NK-92 (cell line): ENCODE measurements around the gene MALAT1.
"Not testable (repeated sequence)": the region's sequence is repeated elsewhere in the genome, so short reads cannot be mapped to it uniquely, and the experiment has no call there.

ENCODE experiments used
- DNase-seq: peaks from one replicate; lab custom pipeline; 2025; ENCODE audit not compliant: unreplicated experiment; lab: John Stamatoyannopoulos, UW

The MALAT1 gene

DNA sequence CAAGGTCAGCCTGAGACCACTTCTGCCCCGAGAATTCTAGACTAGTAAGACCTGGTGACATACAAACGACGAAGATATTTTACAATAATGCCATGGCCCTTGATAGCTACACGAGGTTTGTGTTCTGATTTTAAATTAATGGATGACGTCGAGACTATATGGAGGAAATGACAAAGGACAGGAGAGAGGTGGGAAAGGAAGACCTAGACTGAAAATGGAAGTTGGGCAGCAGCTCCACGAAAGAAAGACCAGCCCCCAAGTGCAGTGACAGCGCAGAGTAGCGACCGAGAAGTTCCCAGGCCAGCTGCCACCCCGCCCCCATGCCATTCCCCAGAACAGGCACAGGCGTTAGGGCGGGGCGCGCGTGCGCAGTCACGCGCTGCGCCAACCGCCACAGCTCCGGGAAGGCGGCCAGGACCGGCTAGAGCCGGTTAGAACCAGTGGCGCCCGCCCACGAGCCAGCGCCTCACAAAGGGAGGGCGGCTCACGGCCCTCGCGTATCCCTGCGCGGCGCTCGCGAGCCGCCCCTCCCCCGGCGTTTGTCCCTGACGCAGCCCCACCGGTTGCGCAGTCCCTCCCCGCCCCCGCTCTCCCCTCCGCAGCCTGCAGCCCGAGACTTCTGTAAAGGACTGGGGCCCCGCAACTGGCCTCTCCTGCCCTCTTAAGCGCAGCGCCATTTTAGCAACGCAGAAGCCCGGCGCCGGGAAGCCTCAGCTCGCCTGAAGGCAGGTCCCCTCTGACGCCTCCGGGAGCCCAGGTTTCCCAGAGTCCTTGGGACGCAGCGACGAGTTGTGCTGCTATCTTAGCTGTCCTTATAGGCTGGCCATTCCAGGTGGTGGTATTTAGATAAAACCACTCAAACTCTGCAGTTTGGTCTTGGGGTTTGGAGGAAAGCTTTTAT lies 1.5 kb upstream of the MALAT1 start:
- peak; percentile 80 for DNase-seq

DNA sequence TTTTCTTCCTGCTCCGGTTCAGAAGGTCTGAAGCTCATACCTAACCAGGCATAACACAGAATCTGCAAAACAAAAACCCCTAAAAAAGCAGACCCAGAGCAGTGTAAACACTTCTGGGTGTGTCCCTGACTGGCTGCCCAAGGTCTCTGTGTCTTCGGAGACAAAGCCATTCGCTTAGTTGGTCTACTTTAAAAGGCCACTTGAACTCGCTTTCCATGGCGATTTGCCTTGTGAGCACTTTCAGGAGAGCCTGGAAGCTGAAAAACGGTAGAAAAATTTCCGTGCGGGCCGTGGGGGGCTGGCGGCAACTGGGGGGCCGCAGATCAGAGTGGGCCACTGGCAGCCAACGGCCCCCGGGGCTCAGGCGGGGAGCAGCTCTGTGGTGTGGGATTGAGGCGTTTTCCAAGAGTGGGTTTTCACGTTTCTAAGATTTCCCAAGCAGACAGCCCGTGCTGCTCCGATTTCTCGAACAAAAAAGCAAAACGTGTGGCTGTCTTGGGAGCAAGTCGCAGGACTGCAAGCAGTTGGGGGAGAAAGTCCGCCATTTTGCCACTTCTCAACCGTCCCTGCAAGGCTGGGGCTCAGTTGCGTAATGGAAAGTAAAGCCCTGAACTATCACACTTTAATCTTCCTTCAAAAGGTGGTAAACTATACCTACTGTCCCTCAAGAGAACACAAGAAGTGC lies 661 bp upstream of the MALAT1 start:
- no peak for DNase-seq

DNA sequence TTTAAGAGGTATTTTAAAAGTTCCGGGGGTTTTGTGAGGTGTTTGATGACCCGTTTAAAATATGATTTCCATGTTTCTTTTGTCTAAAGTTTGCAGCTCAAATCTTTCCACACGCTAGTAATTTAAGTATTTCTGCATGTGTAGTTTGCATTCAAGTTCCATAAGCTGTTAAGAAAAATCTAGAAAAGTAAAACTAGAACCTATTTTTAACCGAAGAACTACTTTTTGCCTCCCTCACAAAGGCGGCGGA lies 193 bp upstream of the MALAT1 start:
- DNase-seq, result no peak

DNA sequence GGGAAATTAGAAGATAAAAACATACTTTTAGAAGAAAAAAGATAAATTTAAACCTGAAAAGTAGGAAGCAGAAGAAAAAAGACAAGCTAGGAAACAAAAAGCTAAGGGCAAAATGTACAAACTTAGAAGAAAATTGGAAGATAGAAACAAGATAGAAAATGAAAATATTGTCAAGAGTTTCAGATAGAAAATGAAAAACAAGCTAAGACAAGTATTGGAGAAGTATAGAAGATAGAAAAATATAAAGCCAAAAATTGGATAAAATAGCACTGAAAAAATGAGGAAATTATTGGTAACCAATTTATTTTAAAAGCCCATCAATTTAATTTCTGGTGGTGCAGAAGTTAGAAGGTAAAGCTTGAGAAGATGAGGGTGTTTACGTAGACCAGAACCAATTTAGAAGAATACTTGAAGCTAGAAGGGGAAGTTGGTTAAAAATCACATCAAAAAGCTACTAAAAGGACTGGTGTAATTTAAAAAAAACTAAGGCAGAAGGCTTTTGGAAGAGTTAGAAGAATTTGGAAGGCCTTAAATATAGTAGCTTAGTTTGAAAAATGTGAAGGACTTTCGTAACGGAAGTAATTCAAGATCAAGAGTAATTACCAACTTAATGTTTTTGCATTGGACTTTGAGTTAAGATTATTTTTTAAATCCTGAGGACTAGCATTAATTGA lies 1.0 kb downstream of the MALAT1 start:
- no peak for DNase-seq

DNA sequence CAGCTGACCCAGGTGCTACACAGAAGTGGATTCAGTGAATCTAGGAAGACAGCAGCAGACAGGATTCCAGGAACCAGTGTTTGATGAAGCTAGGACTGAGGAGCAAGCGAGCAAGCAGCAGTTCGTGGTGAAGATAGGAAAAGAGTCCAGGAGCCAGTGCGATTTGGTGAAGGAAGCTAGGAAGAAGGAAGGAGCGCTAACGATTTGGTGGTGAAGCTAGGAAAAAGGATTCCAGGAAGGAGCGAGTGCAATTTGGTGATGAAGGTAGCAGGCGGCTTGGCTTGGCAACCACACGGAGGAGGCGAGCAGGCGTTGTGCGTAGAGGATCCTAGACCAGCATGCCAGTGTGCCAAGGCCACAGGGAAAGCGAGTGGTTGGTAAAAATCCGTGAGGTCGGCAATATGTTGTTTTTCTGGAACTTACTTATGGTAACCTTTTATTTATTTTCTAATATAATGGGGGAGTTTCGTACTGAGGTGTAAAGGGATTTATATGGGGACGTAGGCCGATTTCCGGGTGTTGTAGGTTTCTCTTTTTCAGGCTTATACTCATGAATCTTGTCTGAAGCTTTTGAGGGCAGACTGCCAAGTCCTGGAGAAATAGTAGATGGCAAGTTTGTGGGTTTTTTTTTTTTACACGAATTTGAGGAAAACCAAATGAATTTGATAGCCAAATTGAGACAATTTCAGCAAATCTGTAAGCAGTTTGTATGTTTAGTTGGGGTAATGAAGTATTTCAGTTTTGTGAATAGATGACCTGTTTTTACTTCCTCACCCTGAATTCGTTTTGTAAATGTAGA lies 1.7 kb downstream of the MALAT1 start:
- DNase-seq, result no peak

DNA sequence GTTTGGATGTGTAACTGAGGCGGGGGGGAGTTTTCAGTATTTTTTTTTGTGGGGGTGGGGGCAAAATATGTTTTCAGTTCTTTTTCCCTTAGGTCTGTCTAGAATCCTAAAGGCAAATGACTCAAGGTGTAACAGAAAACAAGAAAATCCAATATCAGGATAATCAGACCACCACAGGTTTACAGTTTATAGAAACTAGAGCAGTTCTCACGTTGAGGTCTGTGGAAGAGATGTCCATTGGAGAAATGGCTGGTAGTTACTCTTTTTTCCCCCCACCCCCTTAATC lies 2.3 kb downstream of the MALAT1 start:
- no peak for DNase-seq

DNA sequence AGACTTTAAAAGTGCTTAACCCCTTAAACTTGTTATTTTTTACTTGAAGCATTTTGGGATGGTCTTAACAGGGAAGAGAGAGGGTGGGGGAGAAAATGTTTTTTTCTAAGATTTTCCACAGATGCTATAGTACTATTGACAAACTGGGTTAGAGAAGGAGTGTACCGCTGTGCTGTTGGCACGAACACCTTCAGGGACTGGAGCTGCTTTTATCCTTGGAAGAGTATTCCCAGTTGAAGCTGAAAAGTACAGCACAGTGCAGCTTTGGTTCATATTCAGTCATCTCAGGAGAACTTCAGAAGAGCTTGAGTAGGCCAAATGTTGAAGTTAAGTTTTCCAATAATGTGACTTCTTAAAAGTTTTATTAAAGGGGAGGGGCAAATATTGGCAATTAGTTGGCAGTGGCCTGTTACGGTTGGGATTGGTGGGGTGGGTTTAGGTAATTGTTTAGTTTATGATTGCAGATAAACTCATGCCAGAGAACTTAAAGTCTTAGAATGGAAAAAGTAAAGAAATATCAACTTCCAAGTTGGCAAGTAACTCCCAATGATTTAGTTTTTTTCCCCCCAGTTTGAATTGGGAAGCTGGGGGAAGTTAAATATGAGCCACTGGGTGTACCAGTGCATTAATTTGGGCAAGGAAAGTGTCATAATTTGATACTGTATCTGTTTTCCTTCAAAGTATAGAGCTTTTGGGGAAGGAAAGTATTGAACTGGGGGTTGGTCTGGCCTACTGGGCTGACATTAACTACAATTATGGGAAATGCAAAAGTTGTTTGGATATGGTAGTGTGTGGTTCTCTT lies 2.8 kb downstream of the MALAT1 start:
- no peak for DNase-seq

DNA sequence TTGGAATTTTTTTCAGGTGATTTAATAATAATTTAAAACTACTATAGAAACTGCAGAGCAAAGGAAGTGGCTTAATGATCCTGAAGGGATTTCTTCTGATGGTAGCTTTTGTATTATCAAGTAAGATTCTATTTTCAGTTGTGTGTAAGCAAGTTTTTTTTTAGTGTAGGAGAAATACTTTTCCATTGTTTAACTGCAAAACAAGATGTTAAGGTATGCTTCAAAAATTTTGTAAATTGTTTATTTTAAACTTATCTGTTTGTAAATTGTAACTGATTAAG lies 3.4 kb downstream of the MALAT1 start:
- no peak for DNase-seq

DNA sequence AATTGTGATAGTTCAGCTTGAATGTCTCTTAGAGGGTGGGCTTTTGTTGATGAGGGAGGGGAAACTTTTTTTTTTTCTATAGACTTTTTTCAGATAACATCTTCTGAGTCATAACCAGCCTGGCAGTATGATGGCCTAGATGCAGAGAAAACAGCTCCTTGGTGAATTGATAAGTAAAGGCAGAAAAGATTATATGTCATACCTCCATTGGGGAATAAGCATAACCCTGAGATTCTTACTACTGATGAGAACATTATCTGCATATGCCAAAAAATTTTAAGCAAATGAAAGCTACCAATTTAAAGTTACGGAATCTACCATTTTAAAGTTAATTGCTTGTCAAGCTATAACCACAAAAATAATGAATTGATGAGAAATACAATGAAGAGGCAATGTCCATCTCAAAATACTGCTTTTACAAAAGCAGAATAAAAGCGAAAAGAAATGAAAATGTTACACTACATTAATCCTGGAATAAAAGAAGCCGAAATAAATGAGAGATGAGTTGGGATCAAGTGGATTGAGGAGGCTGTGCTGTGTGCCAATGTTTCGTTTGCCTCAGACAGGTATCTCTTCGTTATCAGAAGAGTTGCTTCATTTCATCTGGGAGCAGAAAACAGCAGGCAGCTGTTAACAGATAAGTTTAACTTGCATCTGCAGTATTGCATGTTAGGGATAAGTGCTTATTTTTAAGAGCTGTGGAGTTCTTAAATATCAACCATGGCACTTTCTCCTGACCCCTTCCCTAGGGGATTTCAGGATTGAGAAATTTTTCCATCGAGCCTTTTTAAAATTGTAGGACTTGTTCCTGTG lies 3.9 kb downstream of the MALAT1 start:
- no peak for DNase-seq

DNA sequence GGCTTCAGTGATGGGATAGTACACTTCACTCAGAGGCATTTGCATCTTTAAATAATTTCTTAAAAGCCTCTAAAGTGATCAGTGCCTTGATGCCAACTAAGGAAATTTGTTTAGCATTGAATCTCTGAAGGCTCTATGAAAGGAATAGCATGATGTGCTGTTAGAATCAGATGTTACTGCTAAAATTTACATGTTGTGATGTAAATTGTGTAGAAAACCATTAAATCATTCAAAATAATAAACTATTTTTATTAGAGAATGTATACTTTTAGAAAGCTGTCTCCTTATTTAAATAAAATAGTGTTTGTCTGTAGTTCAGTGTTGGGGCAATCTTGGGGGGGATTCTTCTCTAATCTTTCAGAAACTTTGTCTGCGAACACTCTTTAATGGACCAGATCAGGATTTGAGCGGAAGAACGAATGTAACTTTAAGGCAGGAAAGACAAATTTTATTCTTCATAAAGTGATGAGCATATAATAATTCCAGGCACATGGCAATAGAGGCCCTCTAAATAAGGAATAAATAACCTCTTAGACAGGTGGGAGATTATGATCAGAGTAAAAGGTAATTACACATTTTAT lies 4.6 kb downstream of the MALAT1 start:
- DNase-seq, result no peak

DNA sequence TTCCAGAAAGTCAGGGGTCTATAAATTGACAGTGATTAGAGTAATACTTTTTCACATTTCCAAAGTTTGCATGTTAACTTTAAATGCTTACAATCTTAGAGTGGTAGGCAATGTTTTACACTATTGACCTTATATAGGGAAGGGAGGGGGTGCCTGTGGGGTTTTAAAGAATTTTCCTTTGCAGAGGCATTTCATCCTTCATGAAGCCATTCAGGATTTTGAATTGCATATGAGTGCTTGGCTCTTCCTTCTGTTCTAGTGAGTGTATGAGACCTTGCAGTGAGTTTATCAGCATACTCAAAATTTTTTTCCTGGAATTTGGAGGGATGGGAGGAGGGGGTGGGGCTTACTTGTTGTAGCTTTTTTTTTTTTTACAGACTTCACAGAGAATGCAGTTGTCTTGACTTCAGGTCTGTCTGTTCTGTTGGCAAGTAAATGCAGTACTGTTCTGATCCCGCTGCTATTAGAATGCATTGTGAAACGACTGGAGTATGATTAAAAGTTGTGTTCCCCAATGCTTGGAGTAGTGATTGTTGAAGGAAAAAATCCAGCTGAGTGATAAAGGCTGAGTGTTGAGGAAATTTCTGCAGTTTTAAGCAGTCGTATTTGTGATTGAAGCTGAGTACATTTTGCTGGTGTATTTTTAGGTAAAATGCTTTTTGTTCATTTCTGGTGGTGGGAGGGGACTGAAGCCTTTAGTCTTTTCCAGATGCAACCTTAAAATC lies 5.3 kb downstream of the MALAT1 start:
- no peak for DNase-seq

DNA sequence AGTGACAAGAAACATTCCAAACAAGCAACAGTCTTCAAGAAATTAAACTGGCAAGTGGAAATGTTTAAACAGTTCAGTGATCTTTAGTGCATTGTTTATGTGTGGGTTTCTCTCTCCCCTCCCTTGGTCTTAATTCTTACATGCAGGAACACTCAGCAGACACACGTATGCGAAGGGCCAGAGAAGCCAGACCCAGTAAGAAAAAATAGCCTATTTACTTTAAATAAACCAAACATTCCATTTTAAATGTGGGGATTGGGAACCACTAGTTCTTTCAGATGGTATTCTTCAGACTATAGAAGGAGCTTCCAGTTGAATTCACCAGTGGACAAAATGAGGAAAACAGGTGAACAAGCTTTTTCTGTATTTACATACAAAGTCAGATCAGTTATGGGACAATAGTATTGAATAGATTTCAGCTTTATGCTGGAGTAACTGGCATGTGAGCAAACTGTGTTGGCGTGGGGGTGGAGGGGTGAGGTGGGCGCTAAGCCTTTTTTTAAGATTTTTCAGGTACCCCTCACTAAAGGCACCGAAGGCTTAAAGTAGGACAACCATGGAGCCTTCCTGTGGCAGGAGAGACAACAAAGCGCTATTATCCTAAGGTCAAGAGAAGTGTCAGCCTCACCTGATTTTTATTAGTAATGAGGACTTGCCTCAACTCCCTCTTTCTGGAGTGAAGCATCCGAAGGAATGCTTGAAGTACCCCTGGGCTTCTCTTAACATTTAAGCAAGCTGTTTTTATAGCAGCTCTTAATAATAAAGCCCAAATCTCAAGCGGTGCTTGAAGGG lies 6.0 kb downstream of the MALAT1 start:
- no peak for DNase-seq

DNA sequence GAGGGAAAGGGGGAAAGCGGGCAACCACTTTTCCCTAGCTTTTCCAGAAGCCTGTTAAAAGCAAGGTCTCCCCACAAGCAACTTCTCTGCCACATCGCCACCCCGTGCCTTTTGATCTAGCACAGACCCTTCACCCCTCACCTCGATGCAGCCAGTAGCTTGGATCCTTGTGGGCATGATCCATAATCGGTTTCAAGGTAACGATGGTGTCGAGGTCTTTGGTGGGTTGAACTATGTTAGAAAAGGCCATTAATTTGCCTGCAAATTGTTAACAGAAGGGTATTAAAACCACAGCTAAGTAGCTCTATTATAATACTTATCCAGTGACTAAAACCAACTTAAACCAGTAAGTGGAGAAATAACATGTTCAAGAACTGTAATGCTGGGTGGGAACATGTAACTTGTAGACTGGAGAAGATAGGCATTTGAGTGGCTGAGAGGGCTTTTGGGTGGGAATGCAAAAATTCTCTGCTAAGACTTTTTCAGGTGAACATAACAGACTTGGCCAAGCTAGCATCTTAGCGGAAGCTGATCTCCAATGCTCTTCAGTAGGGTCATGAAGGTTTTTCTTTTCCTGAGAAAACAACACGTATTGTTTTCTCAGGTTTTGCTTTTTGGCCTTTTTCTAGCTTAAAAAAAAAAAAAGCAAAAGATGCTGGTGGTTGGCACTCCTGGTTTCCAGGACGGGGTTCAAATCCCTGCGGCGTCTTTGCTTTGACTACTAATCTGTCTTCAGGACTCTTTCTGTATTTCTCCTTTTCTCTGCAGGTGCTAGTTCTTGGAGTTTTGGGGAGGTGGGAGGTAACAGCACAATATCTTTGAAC lies 6.8 kb downstream of the MALAT1 start:
- no peak for DNase-seq

DNA sequence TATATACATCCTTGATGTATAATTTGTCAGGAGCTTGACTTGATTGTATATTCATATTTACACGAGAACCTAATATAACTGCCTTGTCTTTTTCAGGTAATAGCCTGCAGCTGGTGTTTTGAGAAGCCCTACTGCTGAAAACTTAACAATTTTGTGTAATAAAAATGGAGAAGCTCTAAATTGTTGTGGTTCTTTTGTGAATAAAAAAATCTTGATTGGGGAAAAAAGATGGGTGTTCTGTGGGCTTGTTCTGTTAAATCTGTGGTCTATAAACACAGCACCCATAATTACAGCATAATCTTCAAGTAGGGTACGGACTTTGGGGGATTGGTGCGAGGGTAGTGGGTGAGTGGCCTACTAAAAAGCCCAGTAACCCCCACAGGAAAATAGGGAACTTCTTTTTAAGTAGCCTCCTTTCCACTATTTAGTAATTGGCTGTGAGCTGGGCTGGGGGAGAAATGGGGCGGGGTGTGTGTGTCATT lies 7.5 kb downstream of the MALAT1 start:
- DNase-seq, result no peak

DNA sequence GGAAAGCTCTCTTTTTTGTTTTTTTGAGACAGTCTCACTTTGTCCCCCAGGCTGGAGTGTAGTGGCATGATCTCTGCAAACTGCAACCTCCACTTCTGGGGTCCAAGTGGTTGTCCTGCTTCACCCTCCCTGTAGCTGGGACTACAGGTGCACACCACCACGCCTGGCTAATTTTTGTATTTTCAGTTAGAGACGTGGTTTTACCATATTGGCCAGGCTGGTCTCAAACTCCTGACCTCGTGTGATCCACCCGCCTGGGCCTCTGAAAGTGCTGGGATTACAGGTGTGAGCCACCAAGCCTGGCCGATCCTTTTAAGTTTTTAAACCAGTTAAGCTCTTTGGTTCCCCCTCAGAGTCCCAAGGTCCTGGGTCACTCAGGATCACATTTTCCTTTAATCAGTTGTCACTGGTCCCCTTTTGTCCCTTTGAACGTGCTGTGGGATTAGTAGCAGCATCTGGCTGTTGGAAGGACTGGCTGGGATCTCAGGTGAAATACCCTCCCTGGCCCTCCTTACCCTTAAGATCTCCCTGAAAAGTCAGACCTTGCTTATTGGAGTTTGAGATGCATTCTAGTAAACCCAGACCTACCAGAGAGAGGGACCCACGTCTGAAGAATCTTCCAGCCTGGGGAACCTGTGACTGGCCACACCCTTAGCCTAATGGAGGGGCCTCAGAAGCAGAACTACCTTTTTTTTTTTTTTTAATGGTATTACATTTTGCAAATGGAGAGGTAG lies 8.1 kb downstream of the MALAT1 start:
- no peak for DNase-seq

DNA sequence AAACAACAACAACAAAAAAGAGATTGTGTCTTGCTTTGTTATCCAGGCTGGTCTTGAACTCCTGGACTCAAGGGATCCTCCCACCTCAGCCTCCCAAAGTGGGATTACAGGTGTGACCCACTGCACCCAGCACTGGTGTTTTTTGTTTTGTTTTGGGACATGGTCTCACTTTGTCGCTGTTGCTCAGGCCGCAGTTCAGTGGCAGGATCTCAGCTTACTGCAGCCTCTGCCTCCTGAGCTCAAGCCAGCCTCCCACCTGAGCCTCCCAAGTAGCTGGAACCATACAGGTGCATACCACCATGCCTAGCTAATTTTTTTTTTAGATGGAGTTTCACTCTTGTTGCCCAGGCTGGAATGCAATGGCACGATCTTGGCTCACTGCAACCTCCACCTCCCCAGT lies 13.5 kb downstream of the MALAT1 start:
- DNase-seq, result not testable (repeated sequence)
